Sigmoid colon (tissue), 7 donors: Measurements from ENCODE around the gene MBOAT1. TPM values are rescaled to one million over a fixed set of nuclear protein-coding genes. Genes with fewer than 3 reads are reported as not detected.

Experiments used
- DNase-seq: peaks from one replicate; pipeline ENCODE4 v3.0.0-alpha.2; 2019
- H3K27ac ChIP-seq, 4 donors: fragments of 200-600 bp; sonication (generic); one replicate each; pipeline ENCODE4 v1.5.1; 2016 to 2019; ENCODE audit warnings: mild to moderate bottlenecking in 1 of 4
- H3K27me3 ChIP-seq, 3 donors: fragments of 200-600 bp; sonication (generic); one replicate each; pipeline ENCODE4 v1.5.1; 2019; ENCODE audit warnings: mild to moderate bottlenecking in 1 of 3
- H3K36me3 ChIP-seq, 4 donors: fragments of 200-600 bp; sonication (generic); one replicate each; pipeline ENCODE4 v1.5.1; 2016 to 2019
- H3K4me1 ChIP-seq, 4 donors: fragments of 200-600 bp; sonication (generic); one replicate each; pipeline ENCODE4 v1.5.1; 2017 to 2019
- H3K4me3 ChIP-seq, 4 donors: fragments of 200-600 bp; sonication (generic); one replicate each; pipeline ENCODE4 v1.5.1; 2017 to 2019; ENCODE audit warnings: mild to moderate bottlenecking in 2 of 4, moderate library complexity in 1 of 4
- H3K9me3 ChIP-seq, 4 donors: fragments of 200-600 bp in 3 of 4; sonication (generic) in 3 of 4; one replicate each; pipeline versions ENCODE4 v1.5.1 to v1.6.1; 2013 to 2019
- EP300 ChIP-seq, 4 donors: sonication (generic); formaldehyde crosslinking; IDR thresholded peaks; one replicate each; pipeline ENCODE4 v1.6.1; 2017; ENCODE audit warnings: antibody characterized with exemption in 4 of 4
- POLR2A ChIP-seq, 2 donors: fragments of 450-650 bp; IDR thresholded peaks; one replicate each; pipeline ENCODE4 v1.6.1; 2016; ENCODE audit warnings: antibody characterized with exemption in 2 of 2, mild to moderate bottlenecking in 2 of 2, moderate library complexity in 2 of 2
- POLR2AphosphoS5 ChIP-seq, 4 donors: sonication (generic); formaldehyde crosslinking; IDR thresholded peaks; one replicate each; pipeline ENCODE4 v1.6.1; 2017; ENCODE audit warnings: antibody characterized with exemption in 4 of 4
- WGBS, 2 donors: extraction: QIAGEN DNeasy Blood & Tissue Kit; methylation state at CpG; one replicate each; pipeline ENCODE4 v1.1.7; 2013; 5-methylcytosine and 5-hydroxymethylcytosine counted together
- intact Hi-C: fragments of 100-400 bp; cut with DNase I; formaldehyde crosslinking; loops from one replicate; pipeline ENCODE4 v1.15.1; 2023
- polyA plus RNA-seq, 3 donors: library from polyadenylated mRNA; stranded (reverse); fragments of 200-250 nt; gene quantifications; one replicate each; pipeline ENCODE4 v1.2.3, GENCODE V29; 2013
- total RNA-seq, 4 donors: library from RNA; depleted of rRNA; stranded (reverse); fragments of >200 nt; gene quantifications; one replicate each; pipeline ENCODE4 v1.1.0, GENCODE V29; 2016
- TF ChIP-seq, protein P1 (sequence below), 4 experiments: fragments of 450-650 bp in 3 of 4; fragments of 200-600 bp in 1 of 4; IDR thresholded peaks; one replicate each; pipeline ENCODE4 v1.5.1; 2016 to 2019; ENCODE audit warnings: antibody characterized with exemption in 4 of 4, mild to moderate bottlenecking in 3 of 4, moderate library complexity in 2 of 4
- donor health status: healthy with polysubstance abuse.
- donor health status: Bipolar disorder and iron deficiency.
- donor health status: healthy.

Gene MBOAT1
- total and polyA plus RNA-seq, 7 donors: 2.4 to 16.6 (median 10.7) TPM

DNA sequence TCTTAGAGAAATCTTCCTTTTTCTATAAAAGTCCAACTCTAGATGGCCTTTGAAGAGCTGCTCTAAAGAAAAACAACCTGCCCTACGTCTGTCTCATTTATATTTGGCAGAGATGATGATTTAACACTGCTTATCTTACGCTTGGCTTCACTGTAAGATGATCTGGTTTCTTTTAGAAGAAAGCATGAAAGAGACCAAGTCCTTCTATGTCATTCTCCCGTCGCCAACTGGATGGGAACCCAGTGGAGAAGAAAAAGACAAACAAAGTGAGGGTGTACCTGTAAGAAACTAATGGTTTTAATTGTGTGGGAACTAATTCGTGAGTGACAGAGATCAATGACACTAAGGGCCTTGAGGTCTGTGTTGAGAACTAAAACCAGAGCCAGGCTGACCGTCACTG lies 92.8 kb downstream of the MBOAT1 start:
- peaks cover 0 to 69% (median 62%) of the 10 kb centered on the region in 4 donors for H3K4me1 ChIP-seq
- no peak overlapping the region for H3K4me3 ChIP-seq
- no peak for DNase-seq
- H3K27ac ChIP-seq: peak overlapping the region in 3 of 4 donors; percentile 71 to 88 (median 83)
- H3K9me3 ChIP-seq: no peaks in the 10 kb centered on the region
- no peaks in the 10 kb centered on the region for H3K27me3 ChIP-seq
- TF ChIP-seq POLR2AphosphoS5 (IDR thresholded peaks at IDR 0.05) (peak; percentile 73 to 94 (median 90)), POLR2A (IDR thresholded peaks at IDR 0.05) (no peak), EP300 (IDR thresholded peaks at IDR 0.05) (peak; percentile 38 to 84 (median 50))
- TF ChIP-seq, protein P1, sequence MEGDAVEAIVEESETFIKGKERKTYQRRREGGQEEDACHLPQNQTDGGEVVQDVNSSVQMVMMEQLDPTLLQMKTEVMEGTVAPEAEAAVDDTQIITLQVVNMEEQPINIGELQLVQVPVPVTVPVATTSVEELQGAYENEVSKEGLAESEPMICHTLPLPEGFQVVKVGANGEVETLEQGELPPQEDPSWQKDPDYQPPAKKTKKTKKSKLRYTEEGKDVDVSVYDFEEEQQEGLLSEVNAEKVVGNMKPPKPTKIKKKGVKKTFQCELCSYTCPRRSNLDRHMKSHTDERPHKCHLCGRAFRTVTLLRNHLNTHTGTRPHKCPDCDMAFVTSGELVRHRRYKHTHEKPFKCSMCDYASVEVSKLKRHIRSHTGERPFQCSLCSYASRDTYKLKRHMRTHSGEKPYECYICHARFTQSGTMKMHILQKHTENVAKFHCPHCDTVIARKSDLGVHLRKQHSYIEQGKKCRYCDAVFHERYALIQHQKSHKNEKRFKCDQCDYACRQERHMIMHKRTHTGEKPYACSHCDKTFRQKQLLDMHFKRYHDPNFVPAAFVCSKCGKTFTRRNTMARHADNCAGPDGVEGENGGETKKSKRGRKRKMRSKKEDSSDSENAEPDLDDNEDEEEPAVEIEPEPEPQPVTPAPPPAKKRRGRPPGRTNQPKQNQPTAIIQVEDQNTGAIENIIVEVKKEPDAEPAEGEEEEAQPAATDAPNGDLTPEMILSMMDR (IDR thresholded peaks at IDR 0.05): no peak
- intact Hi-C loops: loop anchor here (5.0 kb wide), 1 partner anchor 93 kb away; the partner anchor contains the start of gene MBOAT1
- peaks cover 0 to 9% (median 0%) of the 10 kb centered on the region in 4 donors for H3K36me3 ChIP-seq
- 86 to 87% methylated on average over 6 of the region's 6 CpGs for WGBS, 2 donors

DNA sequence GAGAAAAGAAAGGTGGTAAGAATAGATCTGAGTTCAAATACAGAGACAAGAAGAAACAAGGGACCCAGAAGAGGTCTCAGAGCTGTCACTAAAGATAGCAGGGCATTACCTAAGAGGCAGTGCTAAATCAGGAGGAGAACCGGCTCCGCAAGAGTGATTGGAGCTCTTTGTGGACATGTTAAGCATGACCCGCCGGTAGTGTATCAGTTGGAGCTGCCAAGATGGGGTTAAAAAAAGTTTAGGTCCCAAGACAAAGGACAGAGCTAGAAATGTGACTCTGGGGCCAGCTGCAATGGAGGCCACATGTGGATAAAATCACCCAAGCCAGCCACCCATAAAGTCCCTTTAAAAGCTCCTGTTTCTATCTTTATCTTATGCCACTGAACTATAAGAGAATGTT lies 93.4 kb downstream of the MBOAT1 start:
- Histone ChIP-seq H3K27me3 (no peaks in the 10 kb centered on the region), H3K4me3 (no peak overlapping the region), H3K4me1 (peaks cover 0 to 67% (median 62%) of the 10 kb centered on the region in 4 donors), H3K9me3 (no peaks in the 10 kb centered on the region), H3K27ac (peak overlapping the region in 3 of 4 donors; percentile 71 to 88 (median 83)), H3K36me3 (peaks cover 0 to 3% (median 0%) of the 10 kb centered on the region in 4 donors)
- DNase-seq: no peak
- TF ChIP-seq, protein P1 (IDR thresholded peaks at IDR 0.05): no peak
- TF ChIP-seq EP300 (IDR thresholded peaks at IDR 0.05) (peak in 1 of 4 donors; percentile 24), POLR2A (IDR thresholded peaks at IDR 0.05) (no peak), POLR2AphosphoS5 (IDR thresholded peaks at IDR 0.05) (peak in 2 of 4 donors; percentile 15 to 50)
- intact Hi-C loops: loop anchor here (5.0 kb wide), 1 partner anchor 93 kb away; the partner anchor contains the start of gene MBOAT1
- WGBS, 2 donors: 90 to 95% methylated on average over 4 of the region's 4 CpGs

DNA sequence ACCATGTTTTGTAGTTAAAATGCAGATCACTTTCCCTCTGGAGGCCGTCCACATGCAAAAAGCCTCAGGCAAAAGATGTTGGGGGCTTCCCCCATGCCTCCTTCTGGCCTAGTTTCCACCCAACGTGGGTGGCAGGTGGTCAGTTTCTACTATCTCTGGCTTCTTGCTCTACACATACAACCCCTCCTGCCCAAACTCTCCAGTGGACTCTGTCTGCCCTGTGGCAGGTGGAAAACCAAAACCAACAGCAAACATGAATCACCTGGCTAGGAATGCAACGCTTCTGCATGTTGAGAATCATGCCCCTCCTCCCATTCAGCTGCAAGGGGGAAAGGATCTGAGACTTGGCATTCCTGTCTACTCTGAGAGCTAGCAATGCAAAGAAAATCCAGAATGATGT lies 94.8 kb downstream of the MBOAT1 start:
- intact Hi-C loops: loop anchor here (5.0 kb wide), 1 partner anchor 95 kb away; the partner anchor contains the start of gene MBOAT1

DNA sequence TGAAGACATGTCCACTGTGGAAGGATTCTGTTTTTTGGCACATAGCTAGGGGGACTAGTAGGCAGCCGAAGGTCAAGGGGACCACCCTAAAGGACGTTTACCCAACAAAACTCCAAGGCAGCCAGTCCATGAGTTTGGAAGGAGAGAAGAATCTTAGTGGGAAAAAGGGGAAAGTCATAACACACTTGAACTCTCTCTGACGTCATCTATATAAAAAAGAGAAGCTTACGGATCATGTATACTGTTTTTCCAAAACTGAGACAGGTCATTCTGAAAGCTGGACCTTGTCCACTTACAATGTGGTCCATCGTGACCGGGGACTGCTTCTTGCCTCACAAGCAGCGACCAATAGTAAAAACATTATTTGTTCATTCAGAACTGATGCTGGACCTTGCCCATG lies 95.5 kb downstream of the MBOAT1 start:
- TF ChIP-seq EP300 (IDR thresholded peaks at IDR 0.05) (no peak), POLR2AphosphoS5 (IDR thresholded peaks at IDR 0.05) (no peak), POLR2A (IDR thresholded peaks at IDR 0.05) (no peak)
- TF ChIP-seq, protein P1 (IDR thresholded peaks at IDR 0.05): no peak
- Histone ChIP-seq H3K4me3 (no peak overlapping the region), H3K36me3 (peaks cover 0 to 14% (median 0%) of the 10 kb centered on the region in 4 donors), H3K9me3 (no peaks in the 10 kb centered on the region), H3K27me3 (no peaks in the 10 kb centered on the region), H3K4me1 (peaks cover 0 to 67% (median 59%) of the 10 kb centered on the region in 4 donors), H3K27ac (peak overlapping the region in 3 of 4 donors; percentile 70 to 88 (median 83))
- DNase-seq: no peak
- 86 to 90% methylated on average over 7 of the region's 7 CpGs for WGBS, 2 donors
- intact Hi-C loops: loop anchor here (5.0 kb wide), 1 partner anchor 96 kb away; the partner anchor contains the start of gene MBOAT1

More for the DNA sequence above, 94.8 kb downstream of the MBOAT1 start:
- DNase-seq: no peak
- Histone ChIP-seq H3K9me3 (no peaks in the 10 kb centered on the region), H3K36me3 (peaks cover 0 to 7% (median 0%) of the 10 kb centered on the region in 4 donors), H3K4me1 (peaks cover 0 to 67% (median 62%) of the 10 kb centered on the region in 4 donors), H3K4me3 (no peak overlapping the region), H3K27ac (peak overlapping the region in 2 of 4 donors; percentile 83 to 88), H3K27me3 (no peaks in the 10 kb centered on the region)
- WGBS, 2 donors: 74 to 78% methylated on average over 3 of the region's 3 CpGs
- no peak for TF ChIP-seq EP300 (IDR thresholded peaks at IDR 0.05)
- TF ChIP-seq, protein P1 (IDR thresholded peaks at IDR 0.05): no peak
- no peak for TF ChIP-seq POLR2A (IDR thresholded peaks at IDR 0.05)
- no peak for TF ChIP-seq POLR2AphosphoS5 (IDR thresholded peaks at IDR 0.05)
